HS-27A (cell line): ENCODE data around the gene LRBA.
"Not testable (repeated sequence)": the region's sequence is repeated elsewhere in the genome, so short reads cannot be mapped to it uniquely, and the experiment has no call there.

Experiments used
- DNase-seq: peaks from one replicate; pipeline ENCODE4 v3.0.0-alpha.2; 2012; ENCODE audit warnings: low read depth, missing footprints

The LRBA gene

GRCh38 chr4:150584111-150584915, 430.8 kb downstream of the LRBA start:
- no peak for DNase-seq

- DNase-seq, result no peak
These were observed 431.6 kb downstream of the LRBA start for GRCh38 chr4:150583287-150584110.

- no peak for DNase-seq
These were observed 432.2 kb downstream of the LRBA start for GRCh38 chr4:150582873-150583286.

- no peak for DNase-seq
These were observed 432.8 kb downstream of the LRBA start, which contains the start of gene MAB21L2 for GRCh38 chr4:150582146-150582872. MAB21L2 (plus strand) TSS chr4:150582151; CDS start chr4:150583030, 879 bp downstream.

GRCh38 chr4:150581641-150582051, 433.4 kb downstream of the LRBA start:
- DNase-seq, result no peak

- no peak for DNase-seq
These were observed 434.0 kb downstream of the LRBA start for GRCh38 chr4:150581056-150581605.

- no peak for DNase-seq
These were observed 434.8 kb downstream of the LRBA start for GRCh38 chr4:150580306-150580705.

- no peak for DNase-seq
These were observed 435.4 kb downstream of the LRBA start for GRCh38 chr4:150579551-150580234.

GRCh38 chr4:150578745-150579501, 436.2 kb downstream of the LRBA start:
- no peak for DNase-seq

GRCh38 chr4:150577796-150578195, 437.3 kb downstream of the LRBA start:
- no peak for DNase-seq

- no peak for DNase-seq
These were observed 440.4 kb downstream of the LRBA start for GRCh38 chr4:150574678-150575077.

GRCh38 chr4:150573534-150573933, 441.6 kb downstream of the LRBA start:
- DNase-seq, result no peak

- no peak for DNase-seq
These were observed 442.2 kb downstream of the LRBA start for GRCh38 chr4:150572704-150573504.

- DNase-seq, result no peak
These were observed 444.2 kb downstream of the LRBA start for GRCh38 chr4:150570862-150571261.

- DNase-seq, result no peak
These were observed 445.0 kb downstream of the LRBA start for GRCh38 chr4:150569998-150570535.

- no peak for DNase-seq
These were observed 445.6 kb downstream of the LRBA start for GRCh38 chr4:150569384-150569987.

GRCh38 chr4:150567070-150567469, 448.0 kb downstream of the LRBA start:
- DNase-seq, result no peak

- not testable (repeated sequence) for DNase-seq
These were observed 450.1 kb downstream of the LRBA start for GRCh38 chr4:150564967-150565366.

GRCh38 chr4:150562751-150563150, 452.3 kb downstream of the LRBA start:
- DNase-seq, result no peak
